HepG2 (cell line): ENCODE data around the gene SLC16A2. TPM values are rescaled to one million over a fixed set of nuclear protein-coding genes. Genes with fewer than 3 reads are reported as not detected.

Experiments
- ATAC-seq: fragments of 200-7000 bp; cut with Tn5 transposase; 3 replicates; pipeline ENCODE4 v1.9.1; 2020; ENCODE audit warnings: mild to moderate bottlenecking, moderate library complexity
- BruUV-seq: library from RNA; stranded (reverse); fragments of 400-500 nt; replicated peaks from 2 replicates; lab custom pipeline; 2021; lab: Mats Ljungman, UMichigan
- CTCF ChIA-PET: fragments of 300-600 bp; formaldehyde crosslinking; extraction: SDS; loops from one replicate; lab custom pipeline; 2021; ENCODE audit warnings: low total read pairs, inconsistent platforms, low intra/inter-chr PET ratio; lab: Yijun Ruan, JAX
- POLR2A ChIA-PET: fragments of 350-600 bp; sonication (Branson Sonifier 250); formaldehyde crosslinking; loops from one replicate; lab custom pipeline; 2020; ENCODE audit warnings: antibody characterized with exemption, inconsistent platforms; lab: Yijun Ruan, JAX
- DNase-seq: peaks from one replicate; pipeline ENCODE4 v3.0.0-alpha.2; 2015; ENCODE audit warnings: low spot score
- FAIRE-seq: peaks from 3 replicates; lab custom pipeline; 2011; peaks lifted over from hg19 to GRCh38; lab: Jason Lieb, UNC
- H2AFZ ChIP-seq: one replicate; pipeline ENCODE4 v1.6.1; 2011; ENCODE audit warnings: low read length, inconsistent platforms
- H3K27ac ChIP-seq: fragments of 300-600 bp; 3 replicates; pipeline ENCODE4 v1.8.0; 2011; ENCODE audit warnings: mixed run types, mild to moderate bottlenecking, mixed read lengths, low read length, inconsistent platforms; ENCODE audit not compliant: insufficient read depth; ENCODE audit errors: extremely low read length
- H3K27me3 ChIP-seq, 2 experiments: fragments of 200-600 bp in 1 of 2; 2 replicates in 1 of 2; 3 replicates in 1 of 2; pipeline versions ENCODE4 v1.6.0 to v1.8.0; 2011; ENCODE audit warnings: low read length in 2 of 2, mild to moderate bottlenecking in 2 of 2, moderate library complexity in 2 of 2, inconsistent platforms in 1 of 2; ENCODE audit not compliant: insufficient read depth in 2 of 2, control insufficient read depth in 1 of 2
- H3K36me3 ChIP-seq, 2 experiments: fragments of 200-600 bp in 1 of 2; replicated peaks in 1 of 2; 2 replicates in 1 of 2; 3 replicates in 1 of 2; pipeline versions ENCODE4 v1.5.1 to v1.8.0; 2011; ENCODE audit warnings: low read length in 2 of 2, inconsistent platforms in 1 of 2; ENCODE audit not compliant: insufficient read depth in 2 of 2, control insufficient read depth in 1 of 2
- H3K4me1 ChIP-seq: 2 replicates; pipeline ENCODE4 v1.5.1; 2012; ENCODE audit warnings: low read length, inconsistent platforms; ENCODE audit not compliant: insufficient read depth
- H3K4me2 ChIP-seq: 2 replicates; pipeline ENCODE4 v1.6.0; 2011; ENCODE audit warnings: low read depth, low read length, inconsistent platforms
- H3K4me3 ChIP-seq, 3 experiments: fragments of 200-600 bp in 1 of 3; sonication (generic), shearing (Covaris generic) in 1 of 3; replicated peaks in 1 of 3; 2 replicates each; pipeline ENCODE4 v1.5.1; 2011 to 2016; ENCODE audit warnings: low read length in 3 of 3, inconsistent platforms in 2 of 3, low read depth in 2 of 3, mild to moderate bottlenecking in 2 of 3, control low read depth in 1 of 3, mixed read lengths in 1 of 3; ENCODE audit not compliant: insufficient read depth in 1 of 3
- H3K79me2 ChIP-seq: one replicate; pipeline ENCODE4 v1.6.1; 2011; ENCODE audit warnings: low read length, inconsistent platforms; ENCODE audit not compliant: insufficient read depth
- H3K9ac ChIP-seq: 2 replicates; pipeline ENCODE4 v1.6.0; 2011; ENCODE audit warnings: mild to moderate bottlenecking, low read depth, low read length, inconsistent platforms; ENCODE audit not compliant: insufficient read depth
- H3K9me3 ChIP-seq: 2 replicates; pipeline ENCODE4 v1.5.1; 2012; ENCODE audit warnings: mild to moderate bottlenecking, low read length
- H4K20me1 ChIP-seq: 2 replicates; pipeline ENCODE4 v1.6.0; 2011; ENCODE audit warnings: inconsistent platforms, mild to moderate bottlenecking, low read length, moderate library complexity; ENCODE audit not compliant: insufficient read depth
- CBX1 ChIP-seq: IDR thresholded peaks from one replicate; pipeline ENCODE4 v1.6.1; 2016; ENCODE audit warnings: antibody characterized with exemption, low read depth
- ELF1 ChIP-seq: sonication (generic); formaldehyde crosslinking; IDR thresholded peaks from 2 replicates; pipeline ENCODE4 v1.4.0; 2020; ENCODE audit warnings: missing genetic modification reagents
- TSC22D2 ChIP-seq: sonication (generic); formaldehyde crosslinking; IDR thresholded peaks from 2 replicates; pipeline ENCODE4 v1.5.1; 2020; ENCODE audit warnings: missing genetic modification reagents, mild to moderate bottlenecking, borderline replicate concordance
- WIZ ChIP-seq: sonication (generic); formaldehyde crosslinking; IDR thresholded peaks from 2 replicates; pipeline ENCODE4 v1.5.1; 2020; ENCODE audit warnings: mild to moderate bottlenecking, missing genetic modification reagents
- ZFP36 ChIP-seq: fragments of 150-350 bp; IDR thresholded peaks from 2 replicates; pipeline ENCODE4 v1.6.1; 2018; ENCODE audit warnings: borderline replicate concordance, low read length, low read depth; ENCODE audit not compliant: partially characterized antibody
- ZNF12 ChIP-seq: sonication (generic); formaldehyde crosslinking; IDR thresholded peaks from 2 replicates; pipeline ENCODE4 v1.5.0; 2020; ENCODE audit warnings: missing genetic modification reagents
- ZNF335 ChIP-seq: sonication (generic); formaldehyde crosslinking; IDR thresholded peaks from 2 replicates; pipeline ENCODE4 v1.4.0; 2020; ENCODE audit warnings: missing genetic modification reagents
- ZNF33A ChIP-seq: sonication (generic); formaldehyde crosslinking; IDR thresholded peaks from 2 replicates; pipeline ENCODE4 v1.5.1; 2020; ENCODE audit warnings: missing genetic modification reagents, mild to moderate bottlenecking, moderate library complexity, borderline replicate concordance
- ZNF451 ChIP-seq: sonication (generic); formaldehyde crosslinking; IDR thresholded peaks from 2 replicates; pipeline ENCODE4 v1.5.0; 2020; ENCODE audit warnings: mild to moderate bottlenecking, missing genetic modification reagents
- WGBS: methylation state at CpG from one replicate; pipeline ENCODE4 v1.1.6; 2017; ENCODE audit warnings: low lambda C conversion rate; 5-methylcytosine and 5-hydroxymethylcytosine counted together
- in situ Hi-C: cut with HindIII; loops from 2 replicates; pipeline ENCODE4 v1.10.0; 2017; ENCODE audit warnings: low pct_unique_long_range_greater_than_20kb; ENCODE audit not compliant: extremely low pct_ligation_motif_present
- intact Hi-C: fragments of 100-400 bp; cut with micrococcal nuclease; formaldehyde crosslinking; loops from one replicate; pipeline ENCODE4 v1.10.0; 2022; ENCODE audit not compliant: unreplicated experiment
- polyA plus RNA-seq, 8 experiments: library from polyadenylated mRNA; depleted of rRNA in 3 of 8; stranded (reverse) in 7 of 8; unstranded in 1 of 8; fragments of >200 nt; fragmentation: Illumina TruSeq in 4 of 8; extraction: Trizol in 4 of 8; gene quantifications; 2 replicates each; pipeline versions ENCODE4 v1.2.1 to v1.2.3, GENCODE V29; 2011 to 2016; ENCODE audit warnings: low read depth in 4 of 8, missing spikeins in 1 of 8, mixed read lengths in 1 of 8; ENCODE audit not compliant: insufficient read depth in 1 of 8
- total RNA-seq, 5 experiments: library from RNA; depleted of rRNA; stranded (reverse); fragments of >200 nt; fragmentation: Illumina TruSeq; extraction: Trizol; gene quantifications; 2 replicates each; pipeline ENCODE4 v1.2.3, GENCODE V29; 2016; ENCODE audit warnings: low read depth in 1 of 5
- TF ChIP-seq, protein P1 (sequence below): sonication (generic); formaldehyde crosslinking; IDR thresholded peaks from 2 replicates; pipeline ENCODE4 v1.4.0; 2020; ENCODE audit warnings: missing genetic modification reagents

Gene SLC16A2
- total and polyA plus RNA-seq, 2 of the 13 experiments (the other 11 are each of a cell fraction or from before 2014, with no cell fraction given) = 0.07 to 0.08 TPM

- H3K36me3 ChIP-seq = no peaks in the 10 kb centered on the region
- H3K27ac ChIP-seq = no peak overlapping the region
- no peaks in the 10 kb centered on the region for H3K4me1 ChIP-seq
- DNase-seq (no peak), FAIRE-seq (no peak), ATAC-seq (no peak)
- intact Hi-C loops (no loop called here), in situ Hi-C loops (no loop called here)
- WGBS = 0% methylated on average over 1 of the region's 1 CpG
- ChIA-PET CTCF (no interaction called here), POLR2A (no interaction called here)
- no peak overlapping the region for H3K4me3 ChIP-seq
- no peaks in the 10 kb centered on the region for H3K9me3 ChIP-seq
- no peak overlapping the region for H2AFZ ChIP-seq
- no peaks in the 10 kb centered on the region for H3K27me3 ChIP-seq
- no peaks in the 10 kb centered on the region for H4K20me1 ChIP-seq
- H3K9ac ChIP-seq = no peak overlapping the region
- BruUV-seq = no TSS peak
- TF ChIP-seq ZFP36 (no peak), CBX1 (no peak), ZNF12 (CRISPR knock-in tag) (no peak), ZNF451 (CRISPR knock-in tag) (no peak), ZNF33A (CRISPR knock-in tag) (no peak), TSC22D2 (CRISPR knock-in tag) (no peak), ZNF335 (CRISPR knock-in tag) (no peak), WIZ (CRISPR knock-in tag) (no peak), ELF1 (CRISPR knock-in tag) (no peak)
- TF ChIP-seq, protein P1, sequence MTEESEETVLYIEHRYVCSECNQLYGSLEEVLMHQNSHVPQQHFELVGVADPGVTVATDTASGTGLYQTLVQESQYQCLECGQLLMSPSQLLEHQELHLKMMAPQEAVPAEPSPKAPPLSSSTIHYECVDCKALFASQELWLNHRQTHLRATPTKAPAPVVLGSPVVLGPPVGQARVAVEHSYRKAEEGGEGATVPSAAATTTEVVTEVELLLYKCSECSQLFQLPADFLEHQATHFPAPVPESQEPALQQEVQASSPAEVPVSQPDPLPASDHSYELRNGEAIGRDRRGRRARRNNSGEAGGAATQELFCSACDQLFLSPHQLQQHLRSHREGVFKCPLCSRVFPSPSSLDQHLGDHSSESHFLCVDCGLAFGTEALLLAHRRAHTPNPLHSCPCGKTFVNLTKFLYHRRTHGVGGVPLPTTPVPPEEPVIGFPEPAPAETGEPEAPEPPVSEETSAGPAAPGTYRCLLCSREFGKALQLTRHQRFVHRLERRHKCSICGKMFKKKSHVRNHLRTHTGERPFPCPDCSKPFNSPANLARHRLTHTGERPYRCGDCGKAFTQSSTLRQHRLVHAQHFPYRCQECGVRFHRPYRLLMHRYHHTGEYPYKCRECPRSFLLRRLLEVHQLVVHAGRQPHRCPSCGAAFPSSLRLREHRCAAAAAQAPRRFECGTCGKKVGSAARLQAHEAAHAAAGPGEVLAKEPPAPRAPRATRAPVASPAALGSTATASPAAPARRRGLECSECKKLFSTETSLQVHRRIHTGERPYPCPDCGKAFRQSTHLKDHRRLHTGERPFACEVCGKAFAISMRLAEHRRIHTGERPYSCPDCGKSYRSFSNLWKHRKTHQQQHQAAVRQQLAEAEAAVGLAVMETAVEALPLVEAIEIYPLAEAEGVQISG (CRISPR knock-in tag) = no peak
- H3K4me2 ChIP-seq = no peak overlapping the region
- no peaks in the 10 kb centered on the region for H3K79me2 ChIP-seq
Measured at GRCh38 chrX:74434336-74434735, 13.0 kb downstream of the SLC16A2 start.
